GM12874 (cell line): ENCODE measurements around the gene HHAT.

Experiments used
- TF ChIP-seq, protein P1 (sequence below): IDR thresholded peaks from 2 replicates; pipeline ENCODE4 v1.5.1; 2011; ENCODE audit warnings: low read depth, mild to moderate bottlenecking, control low read depth, low read length, moderate library complexity; ENCODE audit not compliant: insufficient read depth

Gene HHAT

DNA sequence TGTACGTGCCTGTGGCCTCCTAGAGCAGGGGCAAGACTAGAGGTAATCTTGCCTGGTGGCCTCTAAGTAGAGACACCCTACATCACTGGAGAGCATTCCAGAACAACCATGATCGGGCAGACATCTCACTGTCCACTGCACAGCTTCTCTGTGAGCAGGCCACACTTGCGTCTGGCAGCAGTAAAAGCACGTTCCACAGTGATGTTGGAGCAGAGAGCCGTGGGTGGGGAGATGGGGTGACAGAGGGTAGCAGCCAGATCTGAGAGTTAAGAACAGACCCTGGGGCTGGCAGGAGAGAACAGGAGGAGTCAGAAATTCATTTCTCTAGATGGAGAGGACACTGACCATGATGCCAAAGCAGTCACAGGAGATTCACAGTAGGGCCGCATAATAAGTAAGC lies 293.0 kb downstream of the HHAT start:
- TF ChIP-seq, protein P1, sequence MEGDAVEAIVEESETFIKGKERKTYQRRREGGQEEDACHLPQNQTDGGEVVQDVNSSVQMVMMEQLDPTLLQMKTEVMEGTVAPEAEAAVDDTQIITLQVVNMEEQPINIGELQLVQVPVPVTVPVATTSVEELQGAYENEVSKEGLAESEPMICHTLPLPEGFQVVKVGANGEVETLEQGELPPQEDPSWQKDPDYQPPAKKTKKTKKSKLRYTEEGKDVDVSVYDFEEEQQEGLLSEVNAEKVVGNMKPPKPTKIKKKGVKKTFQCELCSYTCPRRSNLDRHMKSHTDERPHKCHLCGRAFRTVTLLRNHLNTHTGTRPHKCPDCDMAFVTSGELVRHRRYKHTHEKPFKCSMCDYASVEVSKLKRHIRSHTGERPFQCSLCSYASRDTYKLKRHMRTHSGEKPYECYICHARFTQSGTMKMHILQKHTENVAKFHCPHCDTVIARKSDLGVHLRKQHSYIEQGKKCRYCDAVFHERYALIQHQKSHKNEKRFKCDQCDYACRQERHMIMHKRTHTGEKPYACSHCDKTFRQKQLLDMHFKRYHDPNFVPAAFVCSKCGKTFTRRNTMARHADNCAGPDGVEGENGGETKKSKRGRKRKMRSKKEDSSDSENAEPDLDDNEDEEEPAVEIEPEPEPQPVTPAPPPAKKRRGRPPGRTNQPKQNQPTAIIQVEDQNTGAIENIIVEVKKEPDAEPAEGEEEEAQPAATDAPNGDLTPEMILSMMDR = no peak

DNA sequence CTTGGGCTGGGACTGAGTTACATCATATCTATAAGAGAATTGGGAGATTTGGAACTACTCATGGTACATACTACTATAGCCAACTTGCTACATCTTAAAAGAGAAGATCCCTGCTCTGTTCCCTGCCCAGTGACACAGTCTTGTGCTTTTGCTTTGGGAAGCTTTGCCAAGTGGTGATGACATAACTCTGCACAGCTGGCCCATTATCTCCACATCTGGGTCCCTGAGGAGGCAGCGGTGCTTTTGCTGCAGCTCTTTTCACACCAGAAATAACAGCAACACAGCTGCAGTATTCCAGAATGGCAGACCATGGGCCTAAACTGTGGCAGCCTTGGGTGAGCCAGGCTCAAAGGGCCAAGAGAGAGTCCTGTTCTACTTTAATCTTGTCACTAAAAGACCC lies 296.0 kb downstream of the HHAT start:
- TF ChIP-seq, protein P1 = no peak

DNA sequence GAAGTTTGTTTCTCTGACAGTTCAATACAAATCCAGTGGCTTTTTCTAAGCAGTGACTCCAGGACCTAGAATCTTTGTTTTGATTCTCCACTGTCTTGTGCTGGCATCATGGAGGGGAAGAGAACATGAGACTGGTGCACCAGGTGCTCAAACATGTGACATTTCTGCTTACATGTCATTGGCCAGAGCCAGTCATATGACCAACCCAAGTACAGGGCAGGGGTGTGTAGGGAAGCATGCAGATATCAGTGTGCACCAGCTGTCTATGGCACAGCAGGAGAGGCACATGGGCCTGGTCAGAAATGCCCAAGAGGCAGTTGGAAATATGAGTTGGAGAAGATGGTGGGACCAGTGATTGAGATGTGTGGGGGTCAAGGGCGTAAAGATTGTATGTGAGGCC lies 297.0 kb downstream of the HHAT start:
- TF ChIP-seq, protein P1 = no peak

DNA sequence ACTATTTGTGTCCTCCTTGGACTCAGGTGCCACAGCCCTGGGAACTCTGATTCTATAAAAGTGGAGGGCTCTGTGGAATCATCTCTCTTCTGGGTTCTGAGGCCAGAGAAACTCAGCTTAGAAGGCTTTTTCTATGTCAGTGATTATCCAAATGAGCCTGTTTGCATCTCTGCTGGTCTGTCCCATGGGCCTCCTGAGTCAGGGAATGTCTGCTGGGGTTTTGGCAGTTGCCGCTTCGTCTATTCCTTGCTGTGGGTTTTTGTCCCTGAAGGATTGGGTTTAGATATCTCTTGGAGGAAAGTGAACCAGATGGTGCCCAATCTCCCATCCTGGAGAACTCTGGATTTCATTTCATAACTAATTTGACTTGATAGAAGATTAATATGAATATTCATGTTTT lies 297.6 kb downstream of the HHAT start:
- TF ChIP-seq, protein P1 = no peak

DNA sequence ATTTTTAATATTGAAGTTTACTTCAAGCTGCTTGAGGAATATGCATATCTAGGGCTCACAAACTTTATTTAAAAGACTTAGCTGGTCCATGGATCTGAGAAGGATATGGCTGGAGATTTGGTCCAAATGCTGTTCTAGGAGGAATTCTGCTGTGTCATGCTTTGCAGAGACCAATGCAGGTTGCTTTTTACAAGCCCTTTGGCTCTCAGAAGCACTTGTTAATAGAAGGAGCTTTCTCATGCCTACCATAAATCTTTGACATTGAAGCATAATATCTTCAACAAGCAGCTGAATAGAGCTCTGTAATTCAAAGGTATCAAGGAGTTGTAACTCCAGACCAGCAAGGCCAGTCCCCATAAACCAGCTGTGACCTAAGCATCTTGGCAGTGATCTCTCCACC lies 299.1 kb downstream of the HHAT start:
- TF ChIP-seq, protein P1 = no peak

DNA sequence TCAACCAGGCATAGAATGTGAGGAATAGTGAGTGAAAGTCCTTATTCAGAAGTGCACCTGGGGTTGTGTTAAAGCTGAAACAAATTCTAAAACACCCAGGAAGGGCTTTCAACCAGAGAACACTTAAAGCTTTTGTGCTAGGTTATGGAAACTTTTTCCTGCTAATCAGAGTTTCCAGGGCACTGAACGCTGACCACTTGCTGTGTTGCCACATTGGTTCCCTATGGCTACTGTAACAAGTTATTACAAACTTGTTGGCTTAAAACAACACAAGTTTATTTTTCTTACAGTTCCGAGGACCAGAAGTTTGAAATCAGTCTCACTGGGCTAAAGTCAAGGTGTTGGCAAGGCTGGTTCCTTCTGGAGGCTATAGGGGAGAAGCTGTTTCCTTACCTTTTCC lies 300.6 kb downstream of the HHAT start:
- TF ChIP-seq, protein P1 = no peak

DNA sequence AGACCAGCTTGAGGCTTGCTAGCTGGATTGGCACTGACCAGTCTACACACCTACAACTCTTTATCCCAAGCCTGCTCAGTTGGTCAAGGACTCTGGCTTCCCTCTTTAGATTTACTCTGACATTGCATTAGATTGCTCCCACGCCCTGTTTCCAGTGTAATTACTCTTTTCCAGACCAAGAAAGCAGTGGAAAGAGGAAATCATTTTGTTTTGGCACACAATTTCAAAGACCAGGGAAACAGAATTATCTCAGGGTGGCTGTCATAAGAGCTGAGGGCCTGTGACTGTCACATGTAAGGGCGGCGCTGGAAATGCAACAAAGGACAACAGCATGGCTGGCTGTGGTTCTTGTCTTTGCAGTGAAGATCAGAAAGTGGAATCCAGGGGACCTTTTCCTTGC lies 302.7 kb downstream of the HHAT start:
- TF ChIP-seq, protein P1 = no peak

DNA sequence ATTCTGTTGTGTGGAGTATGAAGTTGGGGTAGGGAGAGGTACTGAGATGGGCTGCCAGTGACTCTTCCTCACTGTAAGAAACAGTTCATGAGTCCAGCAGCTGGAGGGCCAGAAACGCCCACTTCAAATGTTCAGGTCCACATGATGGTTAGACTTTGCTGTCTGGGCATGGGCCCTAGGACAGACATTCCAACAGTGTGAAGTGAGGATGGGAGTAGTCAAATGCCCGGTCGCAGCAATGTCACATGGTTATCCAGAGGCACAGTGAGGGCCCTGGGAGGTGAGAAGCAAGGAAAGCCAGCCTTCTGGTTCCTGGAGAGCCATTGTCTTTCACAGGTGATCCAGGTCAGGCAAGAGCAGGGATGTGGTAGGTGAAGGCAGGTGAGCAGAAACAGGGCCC lies 304.4 kb downstream of the HHAT start:
- TF ChIP-seq, protein P1 = no peak
